PC-3 (cell line): ENCODE results near the gene LHFPL2. TPM values are rescaled to one million over a fixed set of nuclear protein-coding genes. Genes with fewer than 3 reads are reported as not detected.
A peak's percentile ranks its signal among the peaks of the same experiment; 100 is the strongest.

Experiments
- ATAC-seq: fragments of 200-7000 bp; cut with Tn5 transposase; 2 replicates; pipeline ENCODE4 v1.9.1; 2020; ENCODE audit warnings: mild to moderate bottlenecking, moderate library complexity
- BruUV-seq: library from RNA; stranded (reverse); fragments of 400-500 nt; replicated peaks from 2 replicates; lab custom pipeline; 2021; lab: Mats Ljungman, UMichigan
- CTCF ChIA-PET: fragments of 300-600 bp; sonication (Branson Sonifier 250); formaldehyde crosslinking; loops from one replicate; lab custom pipeline; 2022; ENCODE audit warnings: antibody characterized with exemption; lab: Charles Lee
- POLR2A ChIA-PET: fragments of 300-600 bp; sonication (Branson Sonifier 250); formaldehyde crosslinking; loops from one replicate; lab custom pipeline; 2022; ENCODE audit warnings: antibody characterized with exemption; ENCODE audit not compliant: unreplicated experiment; lab: Charles Lee
- DNase-seq: peaks from one replicate; pipeline ENCODE4 v3.0.0-alpha.2; 2015
- H2AFZ ChIP-seq: fragments of 300-600 bp; sonication (generic); 2 replicates; pipeline ENCODE4 v1.6.0; 2016; ENCODE audit warnings: antibody characterized with exemption, low read length
- H3F3A ChIP-seq: fragments of 300-600 bp; sonication (generic); one replicate; pipeline ENCODE4 v1.6.0; 2017; ENCODE audit warnings: antibody characterized with exemption, low read length, control low read depth, mild to moderate bottlenecking; ENCODE audit not compliant: unreplicated experiment
- H3K27ac ChIP-seq: fragments of 300-600 bp; sonication (generic); 2 replicates; pipeline ENCODE4 v1.5.1; 2016; ENCODE audit warnings: mild to moderate bottlenecking, low read length
- H3K27me3 ChIP-seq: fragments of 300-600 bp; sonication (generic); 2 replicates; pipeline ENCODE4 v1.6.1; 2016; ENCODE audit warnings: low read length, mixed read lengths
- H3K36me3 ChIP-seq: fragments of 300-600 bp; sonication (generic); 2 replicates; pipeline ENCODE4 v1.6.1; 2016; ENCODE audit warnings: low read depth, mixed run types, low read length, mixed read lengths
- H3K4me1 ChIP-seq: fragments of 300-600 bp; sonication (generic); 2 replicates; pipeline ENCODE4 v1.5.1; 2016; ENCODE audit warnings: low read length; ENCODE audit not compliant: insufficient read depth
- H3K4me2 ChIP-seq: fragments of 300-600 bp; sonication (generic); 2 replicates; pipeline ENCODE4 v1.6.0; 2016; ENCODE audit warnings: low read length
- H3K4me3 ChIP-seq: fragments of 300-600 bp; sonication (generic); 2 replicates; pipeline ENCODE4 v1.5.1; 2016; ENCODE audit warnings: mild to moderate bottlenecking, low read length, mixed read lengths
- H3K79me2 ChIP-seq: fragments of 300-600 bp; sonication (generic); 2 replicates; pipeline ENCODE4 v1.6.1; 2017; ENCODE audit warnings: low read length, mixed read lengths
- H3K9ac ChIP-seq: fragments of 300-600 bp; sonication (generic); 2 replicates; pipeline ENCODE4 v1.6.0; 2016; ENCODE audit warnings: mild to moderate bottlenecking, low read length
- H3K9me2 ChIP-seq: fragments of 300-600 bp; sonication (generic); replicated peaks from 2 replicates; pipeline ENCODE4 v1.6.1; 2016; ENCODE audit warnings: mixed run types, low read length, mixed read lengths
- H3K9me3 ChIP-seq: fragments of 300-600 bp; sonication (generic); 2 replicates; pipeline ENCODE4 v1.6.1; 2016; ENCODE audit warnings: low read length, mixed read lengths
- H4K20me1 ChIP-seq: fragments of 300-600 bp; sonication (generic); 2 replicates; pipeline ENCODE4 v1.6.1; 2016; ENCODE audit warnings: low read length, mixed read lengths
- CTCF ChIP-seq: fragments of 300-600 bp; sonication (generic); conservative IDR thresholded peaks from 2 replicates; pipeline ENCODE4 v1.5.1; 2017; ENCODE audit warnings: antibody characterized with exemption, low read depth, mild to moderate bottlenecking, low read length
- EZH2 ChIP-seq: fragments of 300-600 bp; sonication (generic); IDR thresholded peaks from one replicate; pipeline ENCODE4 v1.6.1; 2017; ENCODE audit warnings: antibody characterized with exemption, mild to moderate bottlenecking, low read length; ENCODE audit not compliant: unreplicated experiment
- EZH2phosphoT487 ChIP-seq: fragments of 300-600 bp; sonication (generic); IDR thresholded peaks from 2 replicates; pipeline ENCODE4 v1.6.1; 2018; ENCODE audit warnings: mild to moderate bottlenecking, antibody characterized with exemption, low read length, borderline replicate concordance
- intact Hi-C: fragments of 100-400 bp; cut with micrococcal nuclease; formaldehyde crosslinking; loops from 2 replicates; pipeline ENCODE4 v1.9.0; 2023
- total RNA-seq: library from RNA; depleted of rRNA; stranded (reverse); fragments of >200 nt; gene quantifications from 2 replicates; pipeline ENCODE4 v1.2.3, GENCODE V29; 2014

The LHFPL2 gene
- total RNA-seq, 1 experiment from 2014 or later, result 21.7 TPM

GRCh38 chr5:78490709-78491485 is 157.7 kb downstream of the LHFPL2 start:
- Histone ChIP-seq H2AFZ (no peak overlapping the region), H3K9me2 (no peaks in the 10 kb centered on the region), H3K36me3 (peaks cover 16% of the 10 kb centered on the region), H4K20me1 (no peaks in the 10 kb centered on the region), H3K27me3 (no peaks in the 10 kb centered on the region), H3K27ac (peak overlapping the region; percentile 66), H3F3A (no peaks in the 10 kb centered on the region), H3K4me1 (peaks cover 14% of the 10 kb centered on the region; the same call in 1 of the 2 replicates), H3K4me3 (no peak overlapping the region), H3K79me2 (peaks cover 9% of the 10 kb centered on the region; the same call in 1 of the 2 replicates), H3K4me2 (no peak overlapping the region), H3K9ac (peak overlapping the region; percentile 19; the same call in 1 of the 2 replicates), H3K9me3 (no peaks in the 10 kb centered on the region)
- POLR2A ChIA-PET, result no interaction called here
- CTCF ChIA-PET, result no interaction called here
- intact Hi-C loops, result no loop called here
- no peak for TF ChIP-seq EZH2
- peak; percentile 88 for ATAC-seq
- peak; percentile 55 for DNase-seq
- no TSS peak for BruUV-seq

GRCh38 chr5:78487846-78488245 is 160.7 kb downstream of the LHFPL2 start:
- Histone ChIP-seq H3K4me1 (peaks cover 24% of the 10 kb centered on the region), H2AFZ (no peak overlapping the region), H3K79me2 (no peaks in the 10 kb centered on the region), H4K20me1 (no peaks in the 10 kb centered on the region), H3K9me2 (no peaks in the 10 kb centered on the region), H3K9me3 (no peaks in the 10 kb centered on the region), H3K4me3 (no peak overlapping the region), H3K9ac (no peak overlapping the region), H3K36me3 (peaks cover 16% of the 10 kb centered on the region), H3K27me3 (no peaks in the 10 kb centered on the region), H3K27ac (no peak overlapping the region), H3F3A (no peaks in the 10 kb centered on the region), H3K4me2 (no peak overlapping the region)
- BruUV-seq, result no TSS peak
- TF ChIP-seq EZH2phosphoT487 (no peak), EZH2 (no peak), CTCF (no peak)
- ATAC-seq (no peak), DNase-seq (no peak)
- intact Hi-C loops, result no loop called here
- CTCF ChIA-PET, result no interaction called here
- POLR2A ChIA-PET, result no interaction called here

- BruUV-seq, result no TSS peak
- CTCF ChIA-PET, result no interaction called here
- intact Hi-C loops, result no loop called here
Observed at GRCh38 chr5:78486218-78486617, 162.4 kb downstream of the LHFPL2 start.

More at GRCh38 chr5:78486218-78486617, 162.4 kb downstream of the LHFPL2 start:
- Histone ChIP-seq H3K27me3 (no peaks in the 10 kb centered on the region), H3K9me2 (no peaks in the 10 kb centered on the region), H3K79me2 (no peaks in the 10 kb centered on the region), H3K4me3 (no peak overlapping the region), H3F3A (no peaks in the 10 kb centered on the region), H3K4me1 (peaks cover 16% of the 10 kb centered on the region), H4K20me1 (no peaks in the 10 kb centered on the region), H3K9ac (no peak overlapping the region), H3K36me3 (peaks cover 16% of the 10 kb centered on the region), H3K27ac (no peak overlapping the region), H3K9me3 (no peaks in the 10 kb centered on the region), H3K4me2 (no peak overlapping the region), H2AFZ (no peak overlapping the region)
- POLR2A ChIA-PET, result no interaction called here
- ATAC-seq (no peak), DNase-seq (no peak)
- no peak for TF ChIP-seq EZH2
- TF ChIP-seq CTCF, result no peak
- TF ChIP-seq EZH2phosphoT487, result no peak
